ENCODE measurements around the gene TNS4. TPM values are rescaled to one million over a fixed set of nuclear protein-coding genes. Genes with fewer than 3 reads are reported as not detected.

Gene TNS4
- total and polyA plus RNA-seq, 8 donors, result 0.03 to 1.6 (median 0.18) TPM; not detected in 2

- TF ChIP-seq, protein P1, sequence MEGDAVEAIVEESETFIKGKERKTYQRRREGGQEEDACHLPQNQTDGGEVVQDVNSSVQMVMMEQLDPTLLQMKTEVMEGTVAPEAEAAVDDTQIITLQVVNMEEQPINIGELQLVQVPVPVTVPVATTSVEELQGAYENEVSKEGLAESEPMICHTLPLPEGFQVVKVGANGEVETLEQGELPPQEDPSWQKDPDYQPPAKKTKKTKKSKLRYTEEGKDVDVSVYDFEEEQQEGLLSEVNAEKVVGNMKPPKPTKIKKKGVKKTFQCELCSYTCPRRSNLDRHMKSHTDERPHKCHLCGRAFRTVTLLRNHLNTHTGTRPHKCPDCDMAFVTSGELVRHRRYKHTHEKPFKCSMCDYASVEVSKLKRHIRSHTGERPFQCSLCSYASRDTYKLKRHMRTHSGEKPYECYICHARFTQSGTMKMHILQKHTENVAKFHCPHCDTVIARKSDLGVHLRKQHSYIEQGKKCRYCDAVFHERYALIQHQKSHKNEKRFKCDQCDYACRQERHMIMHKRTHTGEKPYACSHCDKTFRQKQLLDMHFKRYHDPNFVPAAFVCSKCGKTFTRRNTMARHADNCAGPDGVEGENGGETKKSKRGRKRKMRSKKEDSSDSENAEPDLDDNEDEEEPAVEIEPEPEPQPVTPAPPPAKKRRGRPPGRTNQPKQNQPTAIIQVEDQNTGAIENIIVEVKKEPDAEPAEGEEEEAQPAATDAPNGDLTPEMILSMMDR (IDR thresholded peaks at IDR 0.05), result no peak
- H3K36me3 ChIP-seq, result no peaks in the 10 kb centered on the region
- ATAC-seq (no peak), DNase-seq (no peak)
- no peak overlapping the region for H3K4me3 ChIP-seq
- H3K27me3 ChIP-seq, result no peaks in the 10 kb centered on the region
- peaks cover 3 to 6% of the 10 kb centered on the region in 2 donors for H3K4me1 ChIP-seq
- intact Hi-C loops (cut with DNase I), result no loop called here
- no peak overlapping the region for H3K27ac ChIP-seq
- H3K9me3 ChIP-seq, result no peaks in the 10 kb centered on the region
These were observed 28.5 kb downstream of the TNS4 start for GRCh38 chr17:40472733-40473452.

- no peak for ATAC-seq
- intact Hi-C loops (cut with DNase I), result no loop called here
- Histone ChIP-seq H3K4me3 (no peak overlapping the region), H3K4me1 (peaks cover 3 to 6% of the 10 kb centered on the region in 2 donors), H3K27me3 (no peaks in the 10 kb centered on the region), H3K27ac (no peak overlapping the region), H3K9me3 (no peaks in the 10 kb centered on the region), H3K36me3 (no peaks in the 10 kb centered on the region)
- DNase-seq, result no peak
- TF ChIP-seq, protein P1 (IDR thresholded peaks at IDR 0.05), result no peak
These were observed 29.3 kb downstream of the TNS4 start for GRCh38 chr17:40471846-40472732.

- DNase-seq, result peak in 1 of 4 donors; percentile 49
- intact Hi-C loops (cut with DNase I), result no loop called here
These were observed 30.2 kb downstream of the TNS4 start for GRCh38 chr17:40470932-40471828.

DNA sequence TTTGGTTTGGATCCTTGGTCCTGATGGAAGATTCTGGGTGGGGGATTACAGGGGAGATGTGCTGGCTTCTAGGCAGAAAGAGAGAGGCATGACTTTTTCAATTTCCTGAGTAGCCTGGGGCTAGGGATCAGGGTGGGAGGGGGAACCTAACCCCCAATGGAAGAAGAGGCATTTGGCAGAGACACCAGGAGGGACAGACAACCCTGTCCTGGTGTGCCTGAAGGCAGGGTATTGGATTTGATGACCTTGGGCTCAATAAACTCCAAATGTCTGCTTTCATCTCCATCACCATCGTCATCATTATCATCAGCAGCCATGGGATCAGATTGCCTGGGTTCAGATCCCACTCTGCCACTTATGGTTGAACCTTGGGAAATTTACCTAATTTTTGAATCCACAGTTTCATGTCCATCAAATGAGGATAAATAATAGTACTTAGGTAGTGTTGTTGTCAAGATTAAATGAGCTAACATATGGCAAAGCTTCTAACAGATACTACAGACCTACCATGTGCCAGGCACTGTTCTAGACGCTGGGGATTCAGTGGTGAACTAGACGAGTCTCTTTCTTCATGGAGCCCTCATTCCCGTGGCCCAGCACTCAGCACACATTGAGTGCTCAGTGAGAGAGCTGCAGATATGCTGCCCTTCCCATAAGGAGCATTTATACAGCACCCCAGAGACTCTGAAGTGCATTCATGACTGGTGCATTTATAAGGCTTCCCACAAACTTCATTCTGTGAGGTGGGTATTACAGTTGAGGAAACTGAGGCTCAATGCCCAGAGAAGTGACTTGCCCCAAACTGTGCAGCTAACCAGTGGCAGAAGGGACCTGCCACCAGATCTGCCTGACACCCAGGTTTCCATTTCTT lies 31.4 kb downstream of the TNS4 start:
- intact Hi-C loops (cut with DNase I), result no loop called here
- Histone ChIP-seq H3K4me3 (no peak overlapping the region), H3K36me3 (no peaks in the 10 kb centered on the region), H3K9me3 (no peaks in the 10 kb centered on the region), H3K27me3 (no peaks in the 10 kb centered on the region), H3K27ac (no peak overlapping the region), H3K4me1 (no peaks in the 10 kb centered on the region)
- no peak for ATAC-seq
- DNase-seq, result no peak
- TF ChIP-seq, protein P1 (IDR thresholded peaks at IDR 0.05), result no peak

More at GRCh38 chr17:40470932-40471828, 30.2 kb downstream of the TNS4 start:
- Histone ChIP-seq H3K27ac (no peak overlapping the region), H3K4me1 (peaks cover 3 to 6% of the 10 kb centered on the region in 2 donors), H3K4me3 (no peak overlapping the region), H3K27me3 (no peaks in the 10 kb centered on the region), H3K9me3 (no peaks in the 10 kb centered on the region), H3K36me3 (no peaks in the 10 kb centered on the region)
- TF ChIP-seq, protein P1 (IDR thresholded peaks at IDR 0.05), result no peak
- ATAC-seq, result peak; percentile 39
